B cell (primary cell): ENCODE results near the gene INSIG2. TPM values are rescaled to one million over a fixed set of nuclear protein-coding genes. Genes with fewer than 3 reads are reported as not detected.

ENCODE experiments used
- ATAC-seq: fragments of 200-7000 bp; cut with Tn5 transposase; one replicate; pipeline ENCODE4 v1.10.0; 2021; ENCODE audit warnings: low read depth, mild to moderate bottlenecking, moderate number of reproducible peaks, moderate library complexity
- CTCF ChIA-PET: fragments of 350-600 bp; sonication (Branson Sonifier 250); formaldehyde crosslinking; loops from one replicate; lab custom pipeline; 2021; ENCODE audit warnings: antibody characterized with exemption, inconsistent platforms; lab: Charles Lee
- POLR2A ChIA-PET: fragments of 350-600 bp; sonication (Branson Sonifier 250); formaldehyde crosslinking; loops from one replicate; lab custom pipeline; 2021; ENCODE audit warnings: antibody characterized with exemption; lab: Charles Lee
- DNase-seq: peaks from one replicate; pipeline ENCODE4 v3.0.0; 2013
- H2AFZ ChIP-seq: 2 replicates; pipeline ENCODE4 v1.6.1; 2012; ENCODE audit warnings: mild to moderate bottlenecking, low read depth, low read length; ENCODE audit not compliant: insufficient read depth, poor library complexity, severe bottlenecking
- H3K27ac ChIP-seq, 2 donors: 1 replicate in 1 of 2; 2 replicates in 1 of 2; pipeline ENCODE4 v1.5.1; 2012 to 2013; ENCODE audit warnings: low read length in 2 of 2, mild to moderate bottlenecking in 2 of 2, moderate library complexity in 1 of 2
- H3K27me3 ChIP-seq, 4 experiments: fragments of 200-600 bp in 1 of 4; sonication (generic) in 1 of 4; replicated peaks in 1 of 4; 1 replicate in 2 of 4; 2 replicates in 2 of 4; pipeline versions ENCODE4 v1.6.1 to v1.7.0; 2013 to 2016; ENCODE audit warnings: low read length in 3 of 4, mild to moderate bottlenecking in 2 of 4, mixed read lengths in 1 of 4, moderate library complexity in 1 of 4; ENCODE audit not compliant: insufficient read depth in 4 of 4, control insufficient read depth in 3 of 4; ENCODE audit errors: control extremely low read depth in 1 of 4
- H3K36me3 ChIP-seq, 2 experiments: replicated peaks in 1 of 2; 1 replicate in 1 of 2; 2 replicates in 1 of 2; pipeline versions ENCODE4 v1.6.1 to v1.7.1; 2013; ENCODE audit warnings: low read length in 1 of 2; ENCODE audit not compliant: insufficient read depth in 2 of 2, control insufficient read depth in 1 of 2; ENCODE audit errors: control extremely low read depth in 1 of 2, extremely low read depth in 1 of 2
- H3K4me1 ChIP-seq, 2 donors: fragments of 200-600 bp in 1 of 2; sonication (generic) in 1 of 2; 1 replicate in 1 of 2; 2 replicates in 1 of 2; pipeline versions ENCODE4 v1.5.1 to v1.6.1; 2013 to 2017; ENCODE audit warnings: low read length in 2 of 2; ENCODE audit not compliant: control insufficient read depth in 2 of 2, insufficient read depth in 2 of 2
- H3K4me2 ChIP-seq: replicated peaks from 2 replicates; pipeline ENCODE3; 2012; ENCODE audit warnings: mild to moderate bottlenecking, low read depth, low read length; ENCODE audit not compliant: poor library complexity, severe bottlenecking
- H3K4me3 ChIP-seq, 5 experiments: fragments of 200-600 bp in 1 of 5; sonication (generic) in 1 of 5; 1 replicate in 3 of 5; 2 replicates in 2 of 5; pipeline versions ENCODE4 v1.5.1 to v1.7.0; 2011 to 2016; ENCODE audit warnings: low read length in 4 of 5, mild to moderate bottlenecking in 4 of 5, low read depth in 2 of 5, control low read depth in 1 of 5, moderate library complexity in 1 of 5; ENCODE audit not compliant: insufficient read depth in 1 of 5; ENCODE audit errors: control extremely low read depth in 1 of 5, extremely low read depth in 1 of 5
- H3K79me2 ChIP-seq: fragments of 200-600 bp; sonication (generic); one replicate; pipeline ENCODE4 v1.6.0; 2016; ENCODE audit warnings: low read length; ENCODE audit not compliant: control insufficient read depth, insufficient read depth
- H3K9ac ChIP-seq: fragments of 200-600 bp; sonication (generic); 2 replicates; pipeline ENCODE4 v1.6.1; 2017; ENCODE audit warnings: mild to moderate bottlenecking, low read length, moderate library complexity
- H3K9me3 ChIP-seq, 3 donors: one replicate each; pipeline versions ENCODE4 v1.6.1 to v1.7.1; 2013; ENCODE audit warnings: low read length in 2 of 3; ENCODE audit not compliant: control insufficient read depth in 2 of 3, insufficient read depth in 1 of 3; ENCODE audit errors: control extremely low read depth in 1 of 3
- H4K20me1 ChIP-seq: 2 replicates; pipeline ENCODE4 v1.6.0; 2012; ENCODE audit warnings: mild to moderate bottlenecking, low read length; ENCODE audit not compliant: insufficient read depth, control insufficient read depth, poor library complexity, severe bottlenecking
- H3K27ac Mint-ChIP-seq: one replicate; pipeline ENCODE4 v1.8.0; 2021; ENCODE audit warnings: mixed read lengths
- H3K27me3 Mint-ChIP-seq: one replicate; pipeline ENCODE4 v1.8.0; 2021; ENCODE audit warnings: mixed read lengths
- H3K4me1 Mint-ChIP-seq: one replicate; pipeline ENCODE4 v1.8.0; 2021; ENCODE audit warnings: mixed read lengths
- H3K4me3 Mint-ChIP-seq: one replicate; pipeline ENCODE4 v1.8.0; 2021; ENCODE audit warnings: mixed read lengths
- H3K9me3 Mint-ChIP-seq: one replicate; pipeline ENCODE4 v1.8.0; 2022; ENCODE audit warnings: mixed read lengths; ENCODE audit not compliant: insufficient read depth
- EZH2 ChIP-seq: IDR thresholded peaks from 2 replicates; pipeline ENCODE4 v1.6.1; 2012; ENCODE audit warnings: borderline replicate concordance, low read depth, mild to moderate bottlenecking, moderate library complexity, low read length; ENCODE audit not compliant: insufficient read depth, poor library complexity, severe bottlenecking
- WGBS: methylation state at CpG from one replicate; pipeline ENCODE4 v1.1.5; 2013; ENCODE audit warnings: missing lambda C conversion rate; ENCODE audit not compliant: insufficient coverage; 5-methylcytosine and 5-hydroxymethylcytosine counted together
- intact Hi-C: fragments of 100-400 bp; cut with micrococcal nuclease; formaldehyde crosslinking; loops from one replicate; pipeline ENCODE4 v1.10.0; 2022
- polyA plus RNA-seq: library from polyadenylated mRNA; depleted of rRNA; stranded (reverse); fragments of >200 nt; gene quantifications from 2 replicates; pipeline ENCODE4 v1.2.3, GENCODE V29; 2012
- total RNA-seq, 2 donors: library from RNA; stranded (reverse); fragments of 120-200 nt in 1 of 2; gene quantifications; 1 replicate in 1 of 2; 2 replicates in 1 of 2; pipeline versions ENCODE4 v1.2.3 to v1.2.4, GENCODE V29; 2013 to 2022
- TF ChIP-seq, protein P1 (sequence below): fragments of 200-600 bp; IDR thresholded peaks from one replicate; pipeline ENCODE4 v1.8.0; 2022; ENCODE audit warnings: antibody characterized with exemption, mild to moderate bottlenecking

Gene INSIG2
- total and polyA plus RNA-seq, 2 donors (not counting 1 experiment from before 2014, with no cell fraction given) = 14.2 to 29.5 TPM

DNA sequence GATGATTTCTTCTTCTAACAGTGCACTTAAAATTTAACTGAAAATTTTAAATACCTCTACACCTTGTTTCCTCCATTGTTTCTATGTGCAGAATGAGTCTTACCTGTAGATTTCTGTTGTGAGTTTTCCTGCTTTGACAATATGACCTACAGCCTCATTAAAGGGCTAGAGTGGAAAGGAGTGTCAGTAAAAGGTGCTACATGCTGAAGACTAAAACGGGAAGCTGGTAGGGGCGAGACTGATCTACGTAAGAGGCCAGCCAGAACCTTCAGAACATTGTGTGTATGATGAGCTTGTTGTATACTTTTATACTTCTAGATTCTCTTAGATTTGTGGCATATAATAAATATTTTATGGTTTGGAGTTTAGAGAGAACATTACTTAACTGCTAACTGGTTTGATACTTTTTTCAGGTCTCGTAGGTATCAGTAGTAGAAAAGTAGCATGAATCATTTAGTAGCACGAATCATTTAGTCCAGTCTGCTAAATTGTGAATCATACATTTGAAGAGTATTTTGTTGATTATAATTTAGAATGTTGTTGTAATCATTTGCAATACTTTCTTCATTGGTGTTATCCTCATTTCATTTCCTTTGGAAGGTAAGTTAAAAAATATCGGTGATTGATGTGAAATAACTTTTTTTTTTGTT, 14.3 kb downstream of the INSIG2 start:
- Mint-ChIP-seq H3K27ac (no peak overlapping the region), H3K4me3 (no peak overlapping the region), H3K9me3 (no peaks in the 10 kb centered on the region), H3K4me1 (peaks cover 20% of the 10 kb centered on the region), H3K27me3 (no peaks in the 10 kb centered on the region)
- intact Hi-C loops = no loop called here
- no peak overlapping the region for H2AFZ ChIP-seq
- peaks cover 11% of the 10 kb centered on the region for H4K20me1 ChIP-seq
- ChIA-PET POLR2A (no interaction called here), CTCF (no interaction called here)
- H3K9ac ChIP-seq = no peak overlapping the region
- DNase-seq (no peak), ATAC-seq (no peak)
- WGBS = 100% methylated on average over 1 of the region's 6 CpGs
- no peaks in the 10 kb centered on the region for H3K79me2 ChIP-seq
- H3K9me3 ChIP-seq = no peaks in the 10 kb centered on the region
- no peak overlapping the region for H3K4me3 ChIP-seq
- H3K4me2 ChIP-seq = no peak overlapping the region
- H3K36me3 ChIP-seq = peaks cover 0 to 40% of the 10 kb centered on the region in 2 experiments
- H3K4me1 ChIP-seq = peaks cover 0 to 11% of the 10 kb centered on the region in 2 donors
- no peaks in the 10 kb centered on the region for H3K27me3 ChIP-seq
- H3K27ac ChIP-seq = no peak overlapping the region
- TF ChIP-seq, protein P1, sequence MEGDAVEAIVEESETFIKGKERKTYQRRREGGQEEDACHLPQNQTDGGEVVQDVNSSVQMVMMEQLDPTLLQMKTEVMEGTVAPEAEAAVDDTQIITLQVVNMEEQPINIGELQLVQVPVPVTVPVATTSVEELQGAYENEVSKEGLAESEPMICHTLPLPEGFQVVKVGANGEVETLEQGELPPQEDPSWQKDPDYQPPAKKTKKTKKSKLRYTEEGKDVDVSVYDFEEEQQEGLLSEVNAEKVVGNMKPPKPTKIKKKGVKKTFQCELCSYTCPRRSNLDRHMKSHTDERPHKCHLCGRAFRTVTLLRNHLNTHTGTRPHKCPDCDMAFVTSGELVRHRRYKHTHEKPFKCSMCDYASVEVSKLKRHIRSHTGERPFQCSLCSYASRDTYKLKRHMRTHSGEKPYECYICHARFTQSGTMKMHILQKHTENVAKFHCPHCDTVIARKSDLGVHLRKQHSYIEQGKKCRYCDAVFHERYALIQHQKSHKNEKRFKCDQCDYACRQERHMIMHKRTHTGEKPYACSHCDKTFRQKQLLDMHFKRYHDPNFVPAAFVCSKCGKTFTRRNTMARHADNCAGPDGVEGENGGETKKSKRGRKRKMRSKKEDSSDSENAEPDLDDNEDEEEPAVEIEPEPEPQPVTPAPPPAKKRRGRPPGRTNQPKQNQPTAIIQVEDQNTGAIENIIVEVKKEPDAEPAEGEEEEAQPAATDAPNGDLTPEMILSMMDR = no peak
- no peak for TF ChIP-seq EZH2
